NT2/D1 (cell line): ENCODE results near the gene PNPLA6.

ENCODE experiments used
- YY1 ChIP-seq: IDR thresholded peaks from 2 replicates; pipeline ENCODE4 v1.6.1; 2011; ENCODE audit not compliant: insufficient read length, insufficient read depth
- ZNF274 ChIP-seq: IDR thresholded peaks from 2 replicates; pipeline ENCODE4 v1.6.1; 2011; ENCODE audit warnings: mild to moderate bottlenecking, low read depth, low read length

DNA sequence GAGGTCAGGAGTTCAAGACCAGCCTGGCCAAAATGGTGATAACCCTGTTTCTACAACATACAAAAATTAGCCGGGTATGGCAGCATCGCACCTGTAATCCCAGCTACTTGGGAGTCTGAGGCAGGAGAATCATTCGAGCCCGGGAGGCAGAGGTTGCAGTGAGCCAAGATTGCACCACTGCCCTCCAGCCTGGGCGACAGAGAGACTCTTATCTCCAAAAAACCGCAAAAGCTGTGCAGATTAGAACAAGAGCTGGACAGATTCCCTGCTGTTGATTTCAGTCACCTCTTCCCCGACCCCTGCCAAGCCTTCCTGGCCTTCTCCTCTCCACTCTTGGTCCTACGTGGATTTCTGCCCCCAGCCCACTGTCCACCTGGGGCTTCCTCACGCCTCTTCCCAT, 68.4 kb downstream of the PNPLA6 start:
- no peak for TF ChIP-seq YY1
- no peak for TF ChIP-seq ZNF274
